ENCODE data around the gene PNMA8C. TPM values are rescaled to one million over a fixed set of nuclear protein-coding genes. Genes with fewer than 3 reads are reported as not detected.

The PNMA8C gene
- total RNA-seq, 1 donor from 2014 or later: 1.4 TPM

GRCh38 chr19:46383846-46384245 is 44.9 kb downstream of the PNMA8C start:
- Mint-ChIP-seq H3K27ac (ENCODE audit: unreplicated experiment) (no peak overlapping the region), H3K4me1 (peaks cover 7% of the 10 kb centered on the region), H3K4me3 (no peak overlapping the region), H3K27me3 (ENCODE audit: low read depth) (no peaks in the 10 kb centered on the region), H3K9me3 (no peaks in the 10 kb centered on the region), H3K36me3 (ENCODE audit: low read depth) (peaks cover 38% of the 10 kb centered on the region)
- no peak for DNase-seq (ENCODE audit: low read depth, low spot score)
- no peak for TF ChIP-seq CTCF (conservative IDR thresholded peaks at IDR 0.05)

GRCh38 chr19:46383171-46383815 is 45.4 kb downstream of the PNMA8C start:
- H3K36me3 Mint-ChIP-seq (ENCODE audit: low read depth): peaks cover 33% of the 10 kb centered on the region
- TF ChIP-seq CTCF (conservative IDR thresholded peaks at IDR 0.05): no peak
- H3K27me3 Mint-ChIP-seq (ENCODE audit: low read depth): no peaks in the 10 kb centered on the region
- no peak for DNase-seq (ENCODE audit: low read depth, low spot score)
- H3K4me3 Mint-ChIP-seq: no peak overlapping the region
- H3K4me1 Mint-ChIP-seq: peaks cover 7% of the 10 kb centered on the region
- no peak overlapping the region for H3K27ac Mint-ChIP-seq (ENCODE audit: unreplicated experiment)
- no peaks in the 10 kb centered on the region for H3K9me3 Mint-ChIP-seq

- TF ChIP-seq CTCF (conservative IDR thresholded peaks at IDR 0.05): no peak
- Mint-ChIP-seq H3K36me3 (ENCODE audit: low read depth) (peaks cover 26% of the 10 kb centered on the region), H3K9me3 (no peaks in the 10 kb centered on the region), H3K27me3 (ENCODE audit: low read depth) (no peaks in the 10 kb centered on the region), H3K4me3 (no peak overlapping the region), H3K27ac (ENCODE audit: unreplicated experiment) (no peak overlapping the region), H3K4me1 (peaks cover 7% of the 10 kb centered on the region)
- DNase-seq (ENCODE audit: low read depth, low spot score): no peak
These were observed 46.9 kb downstream of the PNMA8C start for GRCh38 chr19:46381756-46382345.

- DNase-seq (ENCODE audit: low read depth, low spot score): no peak
- no peak overlapping the region for H3K27ac Mint-ChIP-seq (ENCODE audit: unreplicated experiment)
- TF ChIP-seq CTCF (conservative IDR thresholded peaks at IDR 0.05): no peak
- H3K9me3 Mint-ChIP-seq: no peaks in the 10 kb centered on the region
- H3K27me3 Mint-ChIP-seq (ENCODE audit: low read depth): no peaks in the 10 kb centered on the region
- peaks cover 28% of the 10 kb centered on the region for H3K36me3 Mint-ChIP-seq (ENCODE audit: low read depth)
- peaks cover 7% of the 10 kb centered on the region for H3K4me1 Mint-ChIP-seq
- H3K4me3 Mint-ChIP-seq: no peak overlapping the region
These were observed 47.4 kb downstream of the PNMA8C start for GRCh38 chr19:46381346-46381745.

GRCh38 chr19:46380690-46381089 is 48.0 kb downstream of the PNMA8C start:
- H3K4me1 Mint-ChIP-seq: peaks cover 7% of the 10 kb centered on the region
- H3K9me3 Mint-ChIP-seq: no peaks in the 10 kb centered on the region
- no peak overlapping the region for H3K4me3 Mint-ChIP-seq
- no peaks in the 10 kb centered on the region for H3K27me3 Mint-ChIP-seq (ENCODE audit: low read depth)
- DNase-seq (ENCODE audit: low read depth, low spot score): no peak
- peaks cover 28% of the 10 kb centered on the region for H3K36me3 Mint-ChIP-seq (ENCODE audit: low read depth)
- H3K27ac Mint-ChIP-seq (ENCODE audit: unreplicated experiment): peak overlapping the region; percentile 73
- no peak for TF ChIP-seq CTCF (conservative IDR thresholded peaks at IDR 0.05)

Data from neural crest cell (in vitro differentiated cells).